ENCODE measurements around the gene NRP1.
"Not testable (repeated sequence)": the region's sequence is repeated elsewhere in the genome, so short reads cannot be mapped to it uniquely, and the experiment has no call there.

Gene NRP1

GRCh38 chr10:33224251-33224965 lies 110.1 kb downstream of the NRP1 start:
- no peak for TF ChIP-seq CTCF (IDR thresholded peaks at IDR 0.05; ENCODE audit: borderline replicate concordance, control extremely low read depth, extremely low read depth, insufficient read depth, missing control alignments)
- no peak for DNase-seq (ENCODE audit: low spot score)
- in situ Hi-C loops (cut with MboI; ENCODE audit: low sequenced_read_pairs, unreplicated experiment) = no loop called here

GRCh38 chr10:33223326-33224000 lies 111.0 kb downstream of the NRP1 start:
- in situ Hi-C loops (cut with MboI; ENCODE audit: low sequenced_read_pairs, unreplicated experiment) = no loop called here
- TF ChIP-seq CTCF (IDR thresholded peaks at IDR 0.05; ENCODE audit: borderline replicate concordance, control extremely low read depth, extremely low read depth, insufficient read depth, missing control alignments) = no peak
- no peak for DNase-seq (ENCODE audit: low spot score)

- in situ Hi-C loops (cut with MboI; ENCODE audit: low sequenced_read_pairs, unreplicated experiment); DNase-seq (ENCODE audit: low spot score): not testable (repeated sequence)
Measured at GRCh38 chr10:33222304-33222703, 112.2 kb downstream of the NRP1 start.

GRCh38 chr10:33217854-33218253 lies 116.6 kb downstream of the NRP1 start:
- no peak for DNase-seq (ENCODE audit: low spot score)
- TF ChIP-seq CTCF (IDR thresholded peaks at IDR 0.05; ENCODE audit: borderline replicate concordance, control extremely low read depth, extremely low read depth, insufficient read depth, missing control alignments) = no peak
- in situ Hi-C loops (cut with MboI; ENCODE audit: low sequenced_read_pairs, unreplicated experiment) = no loop called here

- no peak for DNase-seq (ENCODE audit: low spot score)
- in situ Hi-C loops (cut with MboI; ENCODE audit: low sequenced_read_pairs, unreplicated experiment) = no loop called here
- no peak for TF ChIP-seq CTCF (IDR thresholded peaks at IDR 0.05; ENCODE audit: borderline replicate concordance, control extremely low read depth, extremely low read depth, insufficient read depth, missing control alignments)
Measured at GRCh38 chr10:33216661-33217427, 117.6 kb downstream of the NRP1 start.

GRCh38 chr10:33215635-33216034 lies 118.8 kb downstream of the NRP1 start:
- in situ Hi-C loops (cut with MboI; ENCODE audit: low sequenced_read_pairs, unreplicated experiment) = no loop called here
- DNase-seq (ENCODE audit: low spot score) = no peak
- no peak for TF ChIP-seq CTCF (IDR thresholded peaks at IDR 0.05; ENCODE audit: borderline replicate concordance, control extremely low read depth, extremely low read depth, insufficient read depth, missing control alignments)

- no peak for TF ChIP-seq CTCF (IDR thresholded peaks at IDR 0.05; ENCODE audit: borderline replicate concordance, control extremely low read depth, extremely low read depth, insufficient read depth, missing control alignments)
- no peak for DNase-seq (ENCODE audit: low spot score)
- in situ Hi-C loops (cut with MboI; ENCODE audit: low sequenced_read_pairs, unreplicated experiment) = no loop called here
Measured at GRCh38 chr10:33215154-33215553, 119.3 kb downstream of the NRP1 start.

Data from GM13976 (cell line).